Suprapubic skin (tissue), 4 donors: Measurements from ENCODE around the gene RPL13. TPM values are rescaled to one million over a fixed set of nuclear protein-coding genes. Genes with fewer than 3 reads are reported as not detected.

ENCODE experiments used
- DNase-seq, 2 donors: peaks; one replicate each; pipeline ENCODE4 v3.0.0-alpha.2; 2019; ENCODE audit warnings: low spot score in 2 of 2
- H3K27ac ChIP-seq: fragments of 200-600 bp; sonication (generic); one replicate; pipeline ENCODE4 v1.5.1; 2019
- H3K27me3 ChIP-seq: fragments of 200-600 bp; sonication (generic); one replicate; pipeline ENCODE4 v1.5.1; 2019
- H3K36me3 ChIP-seq: fragments of 200-600 bp; sonication (generic); one replicate; pipeline ENCODE4 v1.5.1; 2019
- H3K4me1 ChIP-seq: fragments of 200-600 bp; sonication (generic); one replicate; pipeline ENCODE4 v1.5.1; 2019
- H3K4me3 ChIP-seq: fragments of 200-600 bp; sonication (generic); one replicate; pipeline ENCODE4 v1.5.1; 2019; ENCODE audit warnings: mild to moderate bottlenecking
- H3K9me3 ChIP-seq: fragments of 200-600 bp; sonication (generic); one replicate; pipeline ENCODE4 v1.5.1; 2019
- CTCF ChIP-seq, 2 donors: fragments of 200-600 bp in 1 of 2; fragments of 450-650 bp in 1 of 2; sonication (generic) in 1 of 2; IDR thresholded peaks; one replicate each; pipeline ENCODE4 v1.5.1; 2016 to 2019; ENCODE audit warnings: antibody characterized with exemption in 2 of 2, mild to moderate bottlenecking in 1 of 2, moderate library complexity in 1 of 2
- EP300 ChIP-seq: sonication (generic); formaldehyde crosslinking; IDR thresholded peaks from one replicate; pipeline ENCODE4 v1.6.1; 2017; ENCODE audit warnings: antibody characterized with exemption
- POLR2A ChIP-seq, 2 donors: fragments of 450-650 bp; IDR thresholded peaks; one replicate each; pipeline ENCODE4 v1.6.1; 2017; ENCODE audit warnings: antibody characterized with exemption in 2 of 2, mild to moderate bottlenecking in 2 of 2, moderate library complexity in 2 of 2
- POLR2AphosphoS5 ChIP-seq, 3 donors: sonication (generic); formaldehyde crosslinking; IDR thresholded peaks; one replicate each; pipeline ENCODE4 v1.6.1; 2017; ENCODE audit warnings: antibody characterized with exemption in 3 of 3
- WGBS: methylation state at CpG from one replicate; pipeline ENCODE4 v1.1.5; 2018; 5-methylcytosine and 5-hydroxymethylcytosine counted together
- total RNA-seq, 4 donors: library from RNA; depleted of rRNA; stranded (reverse); fragments of >200 nt; gene quantifications; one replicate each; pipeline ENCODE4 v1.1.0, GENCODE V29; 2016

RPL13 gene
- total RNA-seq, 4 donors from 2014 or later: 4,033 to 9,308 (median 7,964) TPM

DNA sequence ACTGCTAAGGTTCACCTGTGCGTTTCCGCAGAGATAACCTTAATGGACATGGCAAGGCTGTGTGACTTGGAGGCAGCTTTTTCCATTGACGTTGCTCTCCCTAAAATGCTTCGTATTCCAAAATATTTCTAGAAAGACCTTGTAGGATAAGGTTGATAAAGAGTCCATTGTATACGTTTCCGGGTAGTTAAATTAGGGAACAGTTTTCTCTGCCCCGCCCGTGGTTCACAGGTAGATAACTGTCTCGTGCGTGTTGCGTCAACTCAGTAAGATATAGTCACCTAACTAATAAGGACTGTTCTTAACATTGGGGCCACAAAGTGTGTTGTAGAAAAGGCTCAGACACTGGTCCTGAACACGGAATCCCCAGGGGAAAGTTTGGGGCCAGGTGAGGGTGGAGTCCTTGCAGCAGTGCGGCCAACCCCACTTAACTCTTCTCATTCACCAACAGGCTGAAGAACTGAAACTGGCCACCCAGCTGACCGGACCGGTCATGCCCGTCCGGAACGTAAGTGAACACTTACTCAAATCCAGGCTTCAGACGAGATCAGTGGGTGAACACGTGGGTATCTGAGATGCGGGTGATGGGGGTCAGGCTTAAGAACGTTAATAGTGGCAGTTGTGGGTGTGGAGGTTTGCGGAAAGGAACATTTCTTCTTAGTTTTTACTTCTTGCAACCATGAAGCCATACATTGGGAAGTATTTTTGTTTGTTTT lies 1.6 kb downstream of the RPL13 start:
- 62% methylated on average over 23 of the region's 23 CpGs for WGBS
- Histone ChIP-seq H3K27me3 (no peaks in the 10 kb centered on the region), H3K4me3 (peak overlapping the region; percentile 95), H3K36me3 (peaks cover 35% of the 10 kb centered on the region), H3K4me1 (peaks cover 66% of the 10 kb centered on the region), H3K9me3 (no peaks in the 10 kb centered on the region), H3K27ac (peak overlapping the region; percentile 99)
- no peak for TF ChIP-seq EP300
- TF ChIP-seq POLR2A (IDR thresholded peaks at IDR 0.05): no peak
- no peak for TF ChIP-seq POLR2AphosphoS5 (IDR thresholded peaks at IDR 0.05)
- TF ChIP-seq CTCF (IDR thresholded peaks at IDR 0.05): no peak
- DNase-seq: no peak

- TF ChIP-seq CTCF (IDR thresholded peaks at IDR 0.05) (no peak), POLR2A (IDR thresholded peaks at IDR 0.05) (no peak), POLR2AphosphoS5 (IDR thresholded peaks at IDR 0.05) (no peak), EP300 (no peak)
- Histone ChIP-seq H3K27ac (no peak overlapping the region), H3K36me3 (peaks cover 33% of the 10 kb centered on the region), H3K9me3 (no peaks in the 10 kb centered on the region), H3K4me3 (no peak overlapping the region), H3K4me1 (peaks cover 66% of the 10 kb centered on the region), H3K27me3 (no peaks in the 10 kb centered on the region)
- DNase-seq: no peak
- WGBS: 70% methylated on average over 12 of the region's 12 CpGs
Observed at GRCh38 chr16:89562939-89563338, 2.5 kb downstream of the RPL13 start.

DNA sequence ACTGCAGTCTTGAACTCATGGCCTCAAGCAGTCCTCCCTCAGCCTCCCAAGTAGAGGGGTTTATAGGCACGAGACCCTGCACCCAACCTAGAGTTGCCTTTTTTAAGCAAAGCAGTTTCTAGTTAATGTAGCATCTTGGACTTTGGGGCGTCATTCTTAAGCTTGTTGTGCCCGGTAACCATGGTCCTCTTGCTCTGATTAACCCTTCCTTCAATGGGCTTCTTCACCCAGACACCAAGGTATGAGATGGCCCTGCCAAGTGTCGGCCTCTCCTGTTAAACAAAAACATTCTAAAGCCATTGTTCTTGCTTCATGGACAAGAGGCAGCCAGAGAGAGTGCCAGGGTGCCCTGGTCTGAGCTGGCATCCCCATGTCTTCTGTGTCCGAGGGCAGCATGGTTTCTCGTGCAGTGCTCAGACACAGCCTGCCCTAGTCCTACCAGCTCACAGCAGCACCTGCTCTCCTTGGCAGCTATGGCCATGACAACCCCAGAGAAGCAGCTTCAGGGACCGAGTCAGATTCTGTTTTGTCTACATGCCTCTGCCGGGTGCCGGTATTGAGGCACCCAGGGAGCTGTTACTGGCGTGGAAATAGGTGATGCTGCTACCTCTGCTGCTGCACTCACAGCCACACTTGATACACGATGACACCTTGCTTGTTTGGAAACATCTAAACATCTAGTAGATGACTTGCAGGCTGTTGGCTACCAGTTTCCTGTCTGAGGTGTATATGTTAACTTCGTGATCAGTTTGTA lies 3.3 kb downstream of the RPL13 start:
- no peak overlapping the region for H3K27ac ChIP-seq
- no peak for DNase-seq
- H3K9me3 ChIP-seq: no peaks in the 10 kb centered on the region
- H3K4me3 ChIP-seq: no peak overlapping the region
- H3K36me3 ChIP-seq: peaks cover 33% of the 10 kb centered on the region
- no peaks in the 10 kb centered on the region for H3K27me3 ChIP-seq
- no peak for TF ChIP-seq POLR2A (IDR thresholded peaks at IDR 0.05)
- WGBS: 62% methylated on average over 8 of the region's 12 CpGs
- H3K4me1 ChIP-seq: peaks cover 66% of the 10 kb centered on the region

DNA sequence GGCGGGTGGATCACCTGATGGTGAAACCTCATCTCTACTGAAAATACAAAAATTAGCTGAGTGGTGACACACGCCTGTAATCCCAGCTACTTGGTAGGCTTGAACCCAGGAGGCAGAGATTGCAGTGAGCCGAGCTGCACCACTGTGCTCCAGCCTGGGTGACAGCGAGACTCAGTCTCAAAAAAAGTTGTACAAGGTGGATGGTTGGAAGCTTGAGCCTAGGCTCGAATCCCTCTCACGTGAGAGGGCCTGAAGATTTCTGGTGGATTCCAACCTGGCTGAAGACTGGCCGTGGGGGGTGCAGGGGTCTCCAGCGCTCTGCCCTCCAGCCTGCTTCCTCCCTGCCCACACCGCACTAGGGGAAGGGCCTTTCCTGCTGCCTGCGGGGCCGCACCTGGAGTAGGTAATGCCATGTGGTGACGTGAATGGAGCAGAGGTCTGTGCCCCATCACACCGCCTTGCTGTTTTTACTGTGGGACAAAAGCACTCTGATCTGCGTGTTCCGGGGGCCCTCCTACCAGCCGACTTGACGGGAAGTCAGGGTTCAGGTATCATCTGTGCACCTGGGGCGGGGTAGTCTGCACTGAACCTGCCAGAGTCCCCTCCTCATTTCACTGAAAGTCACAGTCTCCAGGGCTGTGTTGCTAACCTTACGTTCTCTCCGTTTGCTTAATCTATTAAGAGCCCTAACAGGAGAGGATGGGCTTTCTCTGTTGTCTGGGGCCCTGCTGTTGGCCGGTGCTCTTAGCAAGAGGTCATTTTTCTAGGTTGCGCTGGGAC lies 4.2 kb downstream of the RPL13 start:
- no peak for DNase-seq
- Histone ChIP-seq H3K9me3 (no peaks in the 10 kb centered on the region), H3K36me3 (peaks cover 33% of the 10 kb centered on the region), H3K4me1 (peaks cover 60% of the 10 kb centered on the region), H3K4me3 (no peak overlapping the region), H3K27me3 (no peaks in the 10 kb centered on the region), H3K27ac (no peak overlapping the region)
- no peak for TF ChIP-seq POLR2AphosphoS5 (IDR thresholded peaks at IDR 0.05)
- TF ChIP-seq CTCF (IDR thresholded peaks at IDR 0.05): no peak
- TF ChIP-seq POLR2A (IDR thresholded peaks at IDR 0.05): no peak
- no peak for TF ChIP-seq EP300
- WGBS: 76% methylated on average over 16 of the region's 22 CpGs

DNA sequence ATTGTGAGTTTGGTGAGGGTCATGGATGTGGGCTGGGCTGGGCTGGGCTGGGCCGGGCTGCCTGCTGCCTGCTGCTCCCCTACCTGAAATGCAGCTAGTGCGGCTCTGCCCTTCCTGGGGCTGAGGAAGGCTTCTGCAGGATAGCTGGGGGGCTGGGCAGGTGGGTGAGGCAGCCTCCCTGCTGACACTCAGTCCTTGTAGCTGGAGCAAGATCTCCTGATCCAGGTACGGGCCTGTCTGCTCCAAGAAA lies 4.7 kb downstream of the RPL13 start:
- Histone ChIP-seq H3K4me1 (peaks cover 56% of the 10 kb centered on the region), H3K4me3 (no peak overlapping the region), H3K27ac (no peak overlapping the region), H3K36me3 (peaks cover 33% of the 10 kb centered on the region), H3K9me3 (no peaks in the 10 kb centered on the region), H3K27me3 (peaks cover 3% of the 10 kb centered on the region)
- DNase-seq: no peak
- WGBS: no CpG with 5 or more reads among the region's 3 CpGs
- no peak for TF ChIP-seq EP300
- no peak for TF ChIP-seq CTCF (IDR thresholded peaks at IDR 0.05)
- TF ChIP-seq POLR2AphosphoS5 (IDR thresholded peaks at IDR 0.05): no peak
- TF ChIP-seq POLR2A (IDR thresholded peaks at IDR 0.05): no peak
